K562 (cell line): ENCODE measurements around the gene HAPLN2. TPM values are rescaled to one million over a fixed set of nuclear protein-coding genes. Genes with fewer than 3 reads are reported as not detected.

Experiments used
- BRD4 ChIP-seq: fragments of 200-600 bp; sonication (generic); IDR thresholded peaks from 2 replicates; pipeline ENCODE4 v1.6.1; 2017; ENCODE audit warnings: inconsistent platforms
- CBX5 ChIP-seq: IDR thresholded peaks from 2 replicates; pipeline ENCODE4 v1.6.1; 2014; ENCODE audit warnings: low read depth, borderline replicate concordance
- DEAF1 ChIP-seq: fragments of 450-650 bp; formaldehyde crosslinking; IDR thresholded peaks from 2 replicates; pipeline ENCODE4 v1.4.0; 2020; ENCODE audit warnings: mild to moderate bottlenecking, moderate library complexity
- ELF2 ChIP-seq: fragments of 250-450 bp; sonication (Bioruptor Pico); IDR thresholded peaks from 2 replicates; pipeline ENCODE4 v1.5.0; 2021; ENCODE audit warnings: mild to moderate bottlenecking
- FOSL1 ChIP-seq: fragments of 200-800 bp; sonication (Bioruptor generic); conservative IDR thresholded peaks from 2 replicates; pipeline ENCODE4 v1.6.1; 2016; ENCODE audit warnings: missing genetic modification characterization, missing compliant biosample characterization
- HDAC6 ChIP-seq: IDR thresholded peaks from 2 replicates; pipeline ENCODE4 v1.6.1; 2012; ENCODE audit warnings: low read depth, mild to moderate bottlenecking, control low read depth, inconsistent platforms, low read length, moderate library complexity
- ILF3 ChIP-seq: fragments of 450-650 bp; IDR thresholded peaks from 2 replicates; pipeline ENCODE4 v1.6.1; 2018; ENCODE audit warnings: antibody characterized with exemption, mild to moderate bottlenecking, moderate library complexity, borderline replicate concordance
- MAFK ChIP-seq: IDR thresholded peaks from 2 replicates; pipeline ENCODE4 v1.6.1; 2011; ENCODE audit warnings: low read length, improper control_type of control experiment
- MCM2 ChIP-seq: fragments of 450-650 bp; IDR thresholded peaks from 2 replicates; pipeline ENCODE4 v1.6.1; 2017; ENCODE audit warnings: low read depth, mild to moderate bottlenecking
- SNRNP70 ChIP-seq: fragments of 200-400 bp; formaldehyde crosslinking; optimal IDR thresholded peaks from 2 replicates; pipeline ENCODE3; 2017; ENCODE audit warnings: low read depth, low read length
- SOX6 ChIP-seq: fragments of 450-650 bp; IDR thresholded peaks from 2 replicates; pipeline ENCODE4 v1.6.1; 2014; ENCODE audit warnings: mild to moderate bottlenecking
- STAT5B ChIP-seq: fragments of 250-450 bp; sonication (Bioruptor Pico); IDR thresholded peaks from 2 replicates; pipeline ENCODE4 v1.8.0; 2021; ENCODE audit warnings: mild to moderate bottlenecking, inconsistent platforms
- SUPT5H ChIP-seq: fragments of 450-650 bp; IDR thresholded peaks from 2 replicates; pipeline ENCODE4 v1.6.1; 2016
- TAF7 ChIP-seq: fragments of 450-650 bp; IDR thresholded peaks from 2 replicates; pipeline ENCODE4 v1.6.1; 2016; ENCODE audit warnings: missing genetic modification characterization, missing compliant biosample characterization
- TARDBP ChIP-seq: fragments of 450-650 bp; IDR thresholded peaks from 2 replicates; pipeline ENCODE4 v1.6.1; 2016
- TEAD1 ChIP-seq, 2 experiments: fragments of 450-650 bp in 1 of 2; sonication (generic) in 1 of 2; formaldehyde crosslinking; IDR thresholded peaks; 2 replicates each; pipeline versions ENCODE4 v1.4.0 to v1.8.0; 2020 to 2022; ENCODE audit warnings: mild to moderate bottlenecking in 2 of 2, missing genetic modification reagents in 1 of 2
- TFE3 ChIP-seq: fragments of 450-650 bp; formaldehyde crosslinking; IDR thresholded peaks from 2 replicates; pipeline ENCODE4 v1.4.0; 2020; ENCODE audit warnings: mild to moderate bottlenecking, mixed read lengths
- ZC3H11A ChIP-seq: IDR thresholded peaks from 2 replicates; pipeline ENCODE4 v1.6.1; 2012; ENCODE audit warnings: low read depth, low read length, improper control_type of control experiment
- ZNF395 ChIP-seq: fragments of 200-800 bp; sonication (Bioruptor generic); IDR thresholded peaks from 2 replicates; pipeline ENCODE4 v1.6.1; 2017; ENCODE audit warnings: missing genetic modification characterization, missing compliant biosample characterization
- ZNF444 ChIP-seq: fragments of 250-450 bp; sonication (Bioruptor Pico); IDR thresholded peaks from 2 replicates; pipeline ENCODE4 v1.4.0; 2020; ENCODE audit warnings: mild to moderate bottlenecking, moderate library complexity
- polyA plus RNA-seq, 8 experiments: library from polyadenylated mRNA; depleted of rRNA in 4 of 8; stranded (reverse) in 5 of 8; unstranded in 3 of 8; fragments of >200 nt; fragmentation: Nextera tagmentation in 2 of 8; fragmentation: Illumina TruSeq in 1 of 8; extraction: Ambion mirVana in 2 of 8; extraction: Trizol in 1 of 8; gene quantifications; 2 replicates each; pipeline versions ENCODE4 v1.2.1 to v1.2.3, GENCODE V29; 2011 to 2014; ENCODE audit warnings: inconsistent platforms in 1 of 8, missing spikeins in 1 of 8
- total RNA-seq, 7 experiments: library from RNA; depleted of rRNA in 6 of 7; stranded (reverse); fragments of >200 nt in 6 of 7; fragmentation: Illumina TruSeq in 2 of 7; extraction: Trizol in 2 of 7; gene quantifications; 2 replicates each; pipeline versions ENCODE4 v1.2.1 to v1.2.3, GENCODE V29; 2011 to 2021; ENCODE audit warnings: low replicate concordance in 1 of 7
- TF ChIP-seq, protein P1 (sequence below): fragments of 250-450 bp; sonication (Bioruptor Pico); IDR thresholded peaks from 2 replicates; pipeline ENCODE4 v1.5.0; 2022; ENCODE audit warnings: mild to moderate bottlenecking
- TF ChIP-seq, protein P2 (sequence below): fragments of 450-650 bp; IDR thresholded peaks from 2 replicates; pipeline ENCODE4 v1.6.1; 2016

HAPLN2 gene
- total and polyA plus RNA-seq, 9 of the 15 experiments (the other 6 are each of a cell fraction or from before 2014, with no cell fraction given): 0.14 to 5.2 (median 3.8) TPM; not detected in 4

GRCh38 chr1:156663178-156663577 is 44.0 kb downstream of the HAPLN2 start (continued):
- TF ChIP-seq CBX5 (no peak), TAF7 (no peak), ILF3 (no peak), TEAD1 (CRISPR knock-in tag; IDR thresholded peaks at IDR 0.05) (no peak), SOX6 (0 out of 2 replicates have a peak, but pooled peaks have one; percentile 16), TFE3 (CRISPR knock-in tag) (no peak), ELF2 (CRISPR knock-in tag) (no peak), BRD4 (no peak), MAFK (peak; percentile 8; the same call in 1 of the 2 replicates), STAT5B (CRISPR knock-in tag) (no peak), SUPT5H (no peak), ZNF395 (CRISPR knock-in tag) (0 out of 2 replicates have a peak, but pooled peaks have one; percentile 42), TARDBP (no peak), HDAC6 (no peak), MCM2 (no peak), ZC3H11A (no peak), FOSL1 (tag) (0 out of 2 replicates have a peak, but pooled peaks have one; percentile 8), DEAF1 (CRISPR knock-in tag) (no peak), SNRNP70 (no peak), ZNF444 (CRISPR knock-in tag) (0 out of 2 replicates have a peak, but pooled peaks have one; percentile 34)
- TF ChIP-seq, protein P1, sequence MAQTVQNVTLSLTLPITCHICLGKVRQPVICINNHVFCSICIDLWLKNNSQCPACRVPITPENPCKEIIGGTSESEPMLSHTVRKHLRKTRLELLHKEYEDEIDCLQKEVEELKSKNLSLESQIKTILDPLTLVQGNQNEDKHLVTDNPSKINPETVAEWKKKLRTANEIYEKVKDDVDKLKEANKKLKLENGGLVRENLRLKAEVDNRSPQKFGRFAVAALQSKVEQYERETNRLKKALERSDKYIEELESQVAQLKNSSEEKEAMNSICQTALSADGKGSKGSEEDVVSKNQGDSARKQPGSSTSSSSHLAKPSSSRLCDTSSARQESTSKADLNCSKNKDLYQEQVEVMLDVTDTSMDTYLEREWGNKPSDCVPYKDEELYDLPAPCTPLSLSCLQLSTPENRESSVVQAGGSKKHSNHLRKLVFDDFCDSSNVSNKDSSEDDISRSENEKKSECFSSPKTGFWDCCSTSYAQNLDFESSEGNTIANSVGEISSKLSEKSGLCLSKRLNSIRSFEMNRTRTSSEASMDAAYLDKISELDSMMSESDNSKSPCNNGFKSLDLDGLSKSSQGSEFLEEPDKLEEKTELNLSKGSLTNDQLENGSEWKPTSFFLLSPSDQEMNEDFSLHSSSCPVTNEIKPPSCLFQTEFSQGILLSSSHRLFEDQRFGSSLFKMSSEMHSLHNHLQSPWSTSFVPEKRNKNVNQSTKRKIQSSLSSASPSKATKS (CRISPR knock-in tag): no peak
- TF ChIP-seq, protein P2, sequence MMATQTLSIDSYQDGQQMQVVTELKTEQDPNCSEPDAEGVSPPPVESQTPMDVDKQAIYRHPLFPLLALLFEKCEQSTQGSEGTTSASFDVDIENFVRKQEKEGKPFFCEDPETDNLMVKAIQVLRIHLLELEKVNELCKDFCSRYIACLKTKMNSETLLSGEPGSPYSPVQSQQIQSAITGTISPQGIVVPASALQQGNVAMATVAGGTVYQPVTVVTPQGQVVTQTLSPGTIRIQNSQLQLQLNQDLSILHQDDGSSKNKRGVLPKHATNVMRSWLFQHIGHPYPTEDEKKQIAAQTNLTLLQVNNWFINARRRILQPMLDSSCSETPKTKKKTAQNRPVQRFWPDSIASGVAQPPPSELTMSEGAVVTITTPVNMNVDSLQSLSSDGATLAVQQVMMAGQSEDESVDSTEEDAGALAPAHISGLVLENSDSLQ: no peak
